ENCODE results near the gene CARM1.
"Not testable (repeated sequence)": the region's sequence is repeated elsewhere in the genome, so short reads cannot be mapped to it uniquely, and the experiment has no call there.

Gene CARM1

GRCh38 chr19:10870955-10871603 is at the start of gene CARM1:
Gene CARM1, plus strand, starts transcription at chr19:10871553. Its CDS starts 150 bp downstream, at chr19:10871703.
- peak; percentile 94 to 99 (median 96) for DNase-seq (ENCODE audit: low read depth in 2 of 3, low spot score in 2 of 3)

GRCh38 chr19:10823690-10824089 is 47.7 kb upstream of the CARM1 start:
- DNase-seq (ENCODE audit: low read depth in 2 of 3, low spot score in 2 of 3): no peak

- DNase-seq (ENCODE audit: low read depth in 2 of 3, low spot score in 2 of 3): no peak
Observed at GRCh38 chr19:10826231-10826630, 45.1 kb upstream of the CARM1 start.

- no peak for DNase-seq (ENCODE audit: low read depth in 2 of 3, low spot score in 2 of 3)
Observed at GRCh38 chr19:10826846-10827245, 44.5 kb upstream of the CARM1 start.

GRCh38 chr19:10828981-10829821 is 42.2 kb upstream of the CARM1 start:
- no peak for DNase-seq (ENCODE audit: low read depth in 2 of 3, low spot score in 2 of 3)

- no peak for DNase-seq (ENCODE audit: low read depth in 2 of 3, low spot score in 2 of 3)
Observed at GRCh38 chr19:10829967-10830366, 41.4 kb upstream of the CARM1 start.

- DNase-seq (ENCODE audit: low read depth in 2 of 3, low spot score in 2 of 3): no peak
Observed at GRCh38 chr19:10830370-10830769, 41.0 kb upstream of the CARM1 start.

- DNase-seq (ENCODE audit: low read depth in 2 of 3, low spot score in 2 of 3): no peak
Observed at GRCh38 chr19:10830931-10831779, 40.2 kb upstream of the CARM1 start.

GRCh38 chr19:10831987-10832938 is 39.1 kb upstream of the CARM1 start:
- no peak for DNase-seq (ENCODE audit: low read depth in 2 of 3, low spot score in 2 of 3)

GRCh38 chr19:10832939-10833296 is 38.4 kb upstream of the CARM1 start:
- DNase-seq (ENCODE audit: low read depth in 2 of 3, low spot score in 2 of 3): no peak

GRCh38 chr19:10835089-10835753 is 36.1 kb upstream of the CARM1 start:
- DNase-seq (ENCODE audit: low read depth in 2 of 3, low spot score in 2 of 3): no peak

- peak; percentile 88 to 96 (median 95) for DNase-seq (ENCODE audit: low read depth in 2 of 3, low spot score in 2 of 3)
Observed at GRCh38 chr19:10835754-10836478, 35.4 kb upstream of the CARM1 start, which contains the start of gene TMED1. Gene TMED1, minus strand, starts transcription at chr19:10836212. Its CDS starts 21 bp downstream, at chr19:10836191.

GRCh38 chr19:10836479-10837330 is 34.6 kb upstream of the CARM1 start:
- DNase-seq (ENCODE audit: low read depth in 2 of 3, low spot score in 2 of 3): peak in 2 of 3 experiments; percentile 63 to 81

- DNase-seq (ENCODE audit: low read depth in 2 of 3, low spot score in 2 of 3): not testable (repeated sequence)
Observed at GRCh38 chr19:10837649-10838048, 33.7 kb upstream of the CARM1 start.

GRCh38 chr19:10838377-10838776 is 33.0 kb upstream of the CARM1 start:
- DNase-seq (ENCODE audit: low read depth in 2 of 3, low spot score in 2 of 3): no peak

GRCh38 chr19:10839114-10840050 is 32.0 kb upstream of the CARM1 start:
- DNase-seq (ENCODE audit: low read depth in 2 of 3, low spot score in 2 of 3): no peak

- no peak for DNase-seq (ENCODE audit: low read depth in 2 of 3, low spot score in 2 of 3)
Observed at GRCh38 chr19:10842788-10843187, 28.6 kb upstream of the CARM1 start.
